GM21367 (cell line): ENCODE results near the gene PCDHGC3.
A peak's percentile ranks its signal among the peaks of the same experiment; 100 is the strongest.

ENCODE experiments used
- ATAC-seq: cut with Tn5 transposase; IDR thresholded peaks from one replicate; pipeline ENCODE4 v1.9.1; 2021; ENCODE audit not compliant: unreplicated experiment

PCDHGC3 gene

DNA sequence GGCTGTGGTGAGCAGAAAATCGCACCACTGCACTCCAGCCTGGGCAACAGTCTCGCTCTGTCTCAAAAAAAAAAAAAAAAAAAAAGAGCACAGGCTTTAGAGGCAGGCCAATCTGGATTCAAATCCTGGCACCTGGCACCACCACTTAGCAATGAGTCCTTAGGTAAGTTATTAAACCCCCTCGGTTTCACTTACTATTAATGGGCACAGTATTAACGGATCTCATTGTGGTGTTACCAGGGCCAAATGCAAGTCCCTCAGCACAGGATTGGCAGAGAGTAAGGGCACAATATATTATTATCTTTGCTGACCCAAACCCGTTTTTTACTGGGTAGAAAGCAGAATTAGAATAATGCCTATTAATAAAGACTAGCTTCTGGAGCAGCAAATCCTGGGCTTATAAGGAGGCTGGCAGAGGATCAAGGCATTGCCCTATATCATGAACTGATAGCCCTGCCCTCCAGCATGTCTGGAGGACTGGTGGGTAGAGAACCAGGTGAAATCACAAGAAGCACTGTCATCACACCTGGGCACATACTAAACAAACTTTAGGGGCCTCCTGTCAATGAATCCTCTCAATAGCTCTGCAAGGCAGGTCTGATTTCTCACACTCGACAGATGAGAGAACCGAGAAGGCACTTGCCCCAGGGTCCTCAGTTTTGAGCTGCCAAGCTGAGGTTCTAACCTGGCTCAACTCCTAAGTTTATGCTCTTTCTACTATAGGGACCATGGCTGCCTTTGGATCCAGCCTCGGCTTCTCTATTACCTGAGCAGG, 30.8 kb downstream of the PCDHGC3 start:
- ATAC-seq = no peak

DNA sequence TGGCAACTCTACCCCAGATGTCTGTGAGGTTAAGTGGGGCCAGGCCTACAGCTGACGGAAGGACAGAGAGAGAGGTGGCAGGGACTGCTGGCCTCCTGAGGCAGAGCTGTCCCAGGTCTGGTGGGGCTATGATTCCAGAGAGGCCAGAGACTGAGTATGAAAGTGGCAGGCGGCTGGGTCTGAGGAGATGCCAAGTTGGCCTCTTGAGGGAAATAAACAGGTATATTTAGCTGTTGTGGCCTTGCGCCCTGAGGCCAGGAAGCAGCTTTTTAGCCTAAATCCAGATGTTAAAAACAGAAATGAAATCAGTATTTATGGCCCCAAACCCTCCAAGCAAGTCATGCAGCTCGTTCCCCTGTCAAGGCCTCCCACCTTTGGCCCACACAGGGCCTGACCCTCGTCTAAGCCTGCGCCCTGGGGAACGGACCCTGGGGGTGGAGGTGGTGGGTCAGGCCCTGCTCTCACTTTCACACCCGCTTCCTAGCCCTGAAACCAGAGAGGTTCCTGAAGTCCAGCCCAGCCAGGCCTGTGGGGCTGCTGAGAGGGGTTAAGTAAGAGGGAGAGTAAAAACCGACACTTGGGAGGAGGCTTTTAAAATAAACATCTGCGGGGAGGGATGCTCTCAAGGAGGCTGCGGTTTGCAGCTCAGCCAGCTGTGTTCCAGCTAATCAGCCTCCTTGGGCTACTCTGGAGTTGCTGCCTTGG, 31.8 kb downstream of the PCDHGC3 start:
- ATAC-seq = no peak

DNA sequence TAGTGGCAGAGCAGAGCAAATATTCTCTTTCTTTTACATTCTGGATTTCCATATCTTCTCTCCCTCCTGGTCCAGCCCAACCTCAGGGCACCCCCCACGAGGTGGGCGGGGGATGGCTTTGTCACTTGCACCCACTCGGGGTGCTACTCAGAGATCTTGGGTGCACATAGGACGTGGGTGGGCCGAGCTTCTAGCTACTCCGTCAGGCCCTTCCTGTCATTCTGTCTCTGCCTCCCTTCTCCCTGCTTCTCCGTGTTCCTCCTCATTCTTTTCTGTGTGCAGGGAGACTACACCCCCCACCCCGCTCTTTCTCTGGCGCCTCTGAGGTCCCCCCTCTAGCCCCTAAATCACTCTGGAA, 32.7 kb downstream of the PCDHGC3 start:
- ATAC-seq = no peak

DNA sequence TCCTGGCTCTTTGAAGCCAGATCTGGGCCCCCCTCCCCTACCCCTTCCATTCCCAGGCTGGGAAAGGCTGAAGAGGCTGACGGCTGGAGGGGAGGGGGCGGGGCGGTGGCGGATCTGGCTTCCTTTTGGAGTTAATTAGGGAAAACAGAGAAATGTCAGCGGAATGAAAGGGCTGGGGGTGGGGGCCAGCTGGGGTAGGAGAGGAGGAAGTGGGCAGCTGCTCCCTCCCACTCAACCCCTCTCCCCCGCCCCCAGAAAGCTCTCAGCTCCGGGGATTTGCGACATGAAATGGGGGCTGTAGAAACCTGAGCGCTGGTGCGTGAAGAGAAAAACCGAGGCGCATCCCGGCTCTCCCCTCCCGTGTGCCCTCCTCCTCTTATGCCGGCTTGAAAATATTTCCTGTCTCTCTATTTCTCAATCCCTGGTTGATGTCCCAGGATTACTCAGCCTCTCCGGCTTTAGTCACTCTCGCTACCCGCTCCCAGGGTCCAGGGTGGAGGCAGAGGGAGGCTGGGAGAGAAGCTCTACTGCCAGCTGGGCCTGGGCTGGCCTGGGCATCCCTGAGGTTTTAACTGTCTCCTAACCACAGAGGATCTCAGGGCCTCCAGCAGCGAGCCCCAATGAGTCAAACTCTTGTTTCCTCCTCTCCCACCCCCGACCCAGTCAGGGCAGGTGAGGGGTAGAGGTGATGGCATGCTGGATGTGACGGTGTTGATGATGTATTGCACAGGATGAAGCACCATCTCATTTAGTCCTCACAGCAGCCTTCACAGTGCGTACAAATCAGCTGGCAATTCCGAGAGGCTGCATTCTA, 33.2 kb downstream of the PCDHGC3 start:
- no peak for ATAC-seq

DNA sequence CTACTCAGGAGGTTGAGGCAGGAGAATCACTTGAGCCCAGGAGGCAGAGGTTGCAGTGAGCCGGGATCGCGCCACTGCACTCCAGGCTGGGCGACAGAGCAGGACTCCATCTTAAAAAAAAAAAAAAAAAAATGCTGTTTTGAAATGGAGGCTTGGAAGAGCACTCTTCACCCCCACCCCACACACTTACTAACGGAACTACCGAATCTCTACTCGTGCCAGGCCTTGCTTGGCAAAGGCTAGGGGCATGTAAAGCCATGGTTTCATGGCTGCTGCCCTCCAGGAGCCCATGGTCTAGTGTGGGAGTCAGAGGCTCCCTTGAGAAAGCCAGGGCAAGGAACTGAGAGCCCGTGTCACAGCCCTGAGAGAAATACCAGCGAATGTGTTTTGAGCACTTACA, 34.4 kb downstream of the PCDHGC3 start:
- ATAC-seq = no peak

DNA sequence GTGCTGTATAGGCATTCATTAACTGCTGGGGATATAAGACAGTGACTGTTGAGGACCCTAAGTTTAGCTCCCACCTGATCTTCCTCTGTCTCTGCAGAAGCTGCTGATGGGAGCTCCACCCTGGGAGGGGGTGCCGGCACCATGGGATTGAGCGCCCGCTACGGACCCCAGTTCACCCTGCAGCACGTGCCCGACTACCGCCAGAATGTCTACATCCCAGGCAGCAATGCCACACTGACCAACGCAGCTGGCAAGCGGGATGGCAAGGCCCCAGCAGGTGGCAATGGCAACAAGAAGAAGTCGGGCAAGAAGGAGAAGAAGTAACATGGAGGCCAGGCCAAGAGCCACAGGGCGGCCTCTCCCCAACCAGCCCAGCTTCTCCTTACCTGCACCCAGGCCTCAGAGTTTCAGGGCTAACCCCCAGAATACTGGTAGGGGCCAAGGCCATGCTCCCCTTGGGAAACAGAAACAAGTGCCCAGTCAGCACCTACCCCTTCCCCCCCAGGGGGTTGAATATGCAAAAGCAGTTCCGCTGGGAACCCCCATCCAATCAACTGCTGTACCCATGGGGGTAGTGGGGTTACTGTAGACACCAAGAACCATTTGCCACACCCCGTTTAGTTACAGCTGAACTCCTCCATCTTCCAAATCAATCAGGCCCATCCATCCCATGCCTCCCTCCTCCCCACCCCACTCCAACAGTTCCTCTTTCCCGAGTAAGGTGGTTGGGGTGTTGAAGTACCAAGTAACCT, 35.3 kb downstream of the PCDHGC3 start:
- ATAC-seq = peak; percentile 35

DNA sequence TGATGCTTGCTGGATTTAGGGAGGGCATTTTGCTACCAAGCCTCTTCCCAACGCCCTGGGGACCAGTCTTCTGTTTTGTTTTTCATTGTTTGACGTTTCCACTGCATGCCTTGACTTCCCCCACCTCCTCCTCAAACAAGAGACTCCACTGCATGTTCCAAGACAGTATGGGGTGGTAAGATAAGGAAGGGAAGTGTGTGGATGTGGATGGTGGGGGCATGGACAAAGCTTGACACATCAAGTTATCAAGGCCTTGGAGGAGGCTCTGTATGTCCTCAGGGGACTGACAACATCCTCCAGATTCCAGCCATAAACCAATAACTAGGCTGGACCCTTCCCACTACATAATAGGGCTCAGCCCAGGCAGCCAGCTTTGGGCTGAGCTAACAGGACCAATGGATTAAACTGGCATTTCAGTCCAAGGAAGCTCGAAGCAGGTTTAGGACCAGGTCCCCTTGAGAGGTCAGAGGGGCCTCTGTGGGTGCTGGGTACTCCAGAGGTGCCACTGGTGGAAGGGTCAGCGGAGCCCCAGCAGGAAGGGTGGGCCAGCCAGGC, 36.1 kb downstream of the PCDHGC3 start:
- no peak for ATAC-seq

DNA sequence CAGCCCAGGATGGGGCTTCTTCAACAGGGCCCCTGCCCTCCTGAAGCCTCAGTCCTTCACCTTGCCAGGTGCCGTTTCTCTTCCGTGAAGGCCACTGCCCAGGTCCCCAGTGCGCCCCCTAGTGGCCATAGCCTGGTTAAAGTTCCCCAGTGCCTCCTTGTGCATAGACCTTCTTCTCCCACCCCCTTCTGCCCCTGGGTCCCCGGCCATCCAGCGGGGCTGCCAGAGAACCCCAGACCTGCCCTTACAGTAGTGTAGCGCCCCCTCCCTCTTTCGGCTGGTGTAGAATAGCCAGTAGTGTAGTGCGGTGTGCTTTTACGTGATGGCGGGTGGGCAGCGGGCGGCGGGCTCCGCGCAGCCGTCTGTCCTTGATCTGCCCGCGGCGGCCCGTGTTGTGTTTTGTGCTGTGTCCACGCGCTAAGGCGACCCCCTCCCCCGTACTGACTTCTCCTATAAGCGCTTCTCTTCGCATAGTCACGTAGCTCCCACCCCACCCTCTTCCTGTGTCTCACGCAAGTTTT, 36.7 kb downstream of the PCDHGC3 start:
- peak; percentile 27 for ATAC-seq

DNA sequence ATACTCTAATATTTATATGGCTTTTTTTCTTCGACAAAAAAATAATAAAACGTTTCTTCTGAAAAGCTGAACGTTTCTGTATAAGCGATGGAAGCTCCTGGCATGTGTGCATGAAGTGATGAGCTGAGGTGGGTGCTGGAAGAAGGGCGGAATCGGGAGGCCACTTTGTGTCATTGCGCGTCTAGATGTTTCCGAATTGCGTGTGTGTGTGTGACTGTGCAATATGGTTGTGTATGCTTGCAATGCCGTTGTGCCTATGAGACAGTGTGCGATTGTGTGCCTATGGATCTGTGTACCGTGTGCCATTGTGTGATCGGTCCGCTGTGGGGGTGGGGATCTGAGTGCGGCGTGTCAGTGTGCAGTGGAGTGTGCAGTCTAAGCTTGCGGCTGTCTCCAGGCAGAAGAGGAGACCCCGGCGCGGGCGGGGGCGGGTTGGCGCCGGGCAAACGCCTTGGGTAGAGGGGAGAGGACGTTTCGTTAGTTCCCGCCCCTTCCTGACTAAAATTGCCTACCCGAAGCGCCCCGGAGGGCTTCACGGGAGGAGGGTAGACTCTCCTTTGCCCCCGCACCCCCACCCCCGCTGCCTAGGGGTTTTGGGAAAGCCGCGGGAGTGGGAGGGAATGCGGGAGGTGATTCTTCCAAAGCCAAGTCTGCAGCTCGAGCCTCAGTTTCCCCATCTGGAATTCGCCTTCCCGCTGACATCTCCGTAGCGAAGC, 37.3 kb downstream of the PCDHGC3 start:
- no peak for ATAC-seq

DNA sequence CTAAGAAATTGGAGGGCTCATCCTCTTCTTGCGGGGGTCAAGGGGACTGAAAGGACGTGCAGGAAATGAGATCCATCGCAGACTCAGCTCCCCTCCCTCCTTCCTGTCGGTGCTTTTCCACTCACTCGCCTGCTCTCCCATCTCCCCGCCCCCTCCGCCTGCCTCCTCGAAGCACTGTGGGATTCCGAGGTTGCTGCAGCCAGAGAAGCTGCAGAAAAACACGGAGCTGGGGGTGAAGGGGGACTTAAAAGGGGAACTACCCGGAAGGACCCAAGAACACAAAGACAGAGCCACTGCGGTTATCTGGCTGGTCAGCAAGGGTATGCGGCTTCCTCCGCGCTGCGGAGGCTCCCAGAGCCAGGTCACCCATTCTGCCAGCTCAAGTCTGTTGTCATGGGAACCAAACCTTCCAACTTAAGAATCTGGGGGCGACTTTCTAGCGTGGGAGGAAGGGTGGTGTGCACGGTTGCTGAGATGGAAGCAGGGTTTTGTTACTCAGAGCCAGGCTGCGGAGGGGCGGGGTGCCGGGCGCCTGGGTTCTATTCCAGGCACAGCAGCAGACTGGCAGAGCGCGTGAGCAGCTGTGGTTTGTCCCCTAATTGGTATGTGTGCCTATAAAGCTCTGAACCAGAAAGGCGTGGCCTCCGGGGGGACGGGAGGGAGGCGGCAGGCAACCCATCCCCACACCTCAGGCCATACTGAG, 38.0 kb downstream of the PCDHGC3 start:
- ATAC-seq = peak; percentile 23

DNA sequence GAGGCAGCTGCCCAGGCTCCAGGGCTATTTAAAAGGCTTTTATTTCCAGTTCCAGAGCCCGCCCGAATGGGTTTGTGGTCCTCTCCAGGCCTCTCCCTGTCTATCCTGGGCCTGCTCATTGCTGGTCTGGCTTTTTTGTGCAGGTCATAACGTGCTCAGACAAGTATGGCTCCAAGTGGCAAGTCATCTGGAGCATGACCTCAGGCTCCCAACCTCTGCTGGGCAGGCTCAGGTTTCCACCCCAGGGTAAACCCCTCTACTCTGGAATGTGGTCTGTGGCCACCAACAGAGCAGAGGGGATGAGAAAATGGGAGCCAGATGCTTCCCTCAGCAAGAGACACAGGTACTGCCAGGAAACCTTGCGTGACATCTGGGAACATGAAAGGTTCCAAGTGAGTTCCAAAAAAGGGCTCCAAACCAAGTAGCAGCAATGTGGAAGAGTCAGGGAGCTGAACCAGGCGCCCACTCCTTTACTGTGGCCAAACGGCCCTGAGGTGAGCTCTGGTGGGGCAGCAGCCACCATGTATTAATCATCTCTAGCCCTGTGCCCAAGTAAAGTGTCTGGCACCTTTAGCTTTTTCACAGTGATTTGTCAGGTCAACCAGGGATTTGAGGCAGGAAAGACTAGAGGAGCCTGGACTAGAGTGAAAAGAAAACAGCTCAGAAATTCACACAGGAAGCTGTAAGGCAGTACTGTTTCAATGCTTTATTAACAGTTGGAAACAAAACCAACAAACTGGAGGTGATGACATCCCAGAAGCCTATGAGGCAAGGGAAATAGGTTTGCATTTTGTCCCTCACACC, 38.8 kb downstream of the PCDHGC3 start:
- peak; percentile 1 for ATAC-seq

DNA sequence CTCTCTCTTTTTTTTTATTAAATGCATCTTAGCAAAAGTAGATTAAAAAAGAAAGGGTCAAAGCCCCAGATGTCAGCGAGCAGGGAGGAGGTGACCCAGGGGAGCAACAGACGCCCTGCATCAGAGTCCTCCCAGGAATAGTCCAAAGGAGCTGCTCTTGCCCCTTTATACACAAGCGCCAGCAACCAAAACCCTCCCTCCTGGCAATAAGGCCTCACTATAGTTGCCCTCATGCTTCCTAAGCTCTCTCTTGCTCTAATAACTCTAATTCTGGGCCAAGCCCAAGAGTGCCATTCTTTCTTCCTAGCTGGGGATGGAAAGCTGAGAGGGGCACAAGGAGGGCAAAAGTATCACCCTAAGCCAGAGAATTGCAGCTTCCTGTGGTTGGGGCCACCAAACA, 39.4 kb downstream of the PCDHGC3 start:
- no peak for ATAC-seq

DNA sequence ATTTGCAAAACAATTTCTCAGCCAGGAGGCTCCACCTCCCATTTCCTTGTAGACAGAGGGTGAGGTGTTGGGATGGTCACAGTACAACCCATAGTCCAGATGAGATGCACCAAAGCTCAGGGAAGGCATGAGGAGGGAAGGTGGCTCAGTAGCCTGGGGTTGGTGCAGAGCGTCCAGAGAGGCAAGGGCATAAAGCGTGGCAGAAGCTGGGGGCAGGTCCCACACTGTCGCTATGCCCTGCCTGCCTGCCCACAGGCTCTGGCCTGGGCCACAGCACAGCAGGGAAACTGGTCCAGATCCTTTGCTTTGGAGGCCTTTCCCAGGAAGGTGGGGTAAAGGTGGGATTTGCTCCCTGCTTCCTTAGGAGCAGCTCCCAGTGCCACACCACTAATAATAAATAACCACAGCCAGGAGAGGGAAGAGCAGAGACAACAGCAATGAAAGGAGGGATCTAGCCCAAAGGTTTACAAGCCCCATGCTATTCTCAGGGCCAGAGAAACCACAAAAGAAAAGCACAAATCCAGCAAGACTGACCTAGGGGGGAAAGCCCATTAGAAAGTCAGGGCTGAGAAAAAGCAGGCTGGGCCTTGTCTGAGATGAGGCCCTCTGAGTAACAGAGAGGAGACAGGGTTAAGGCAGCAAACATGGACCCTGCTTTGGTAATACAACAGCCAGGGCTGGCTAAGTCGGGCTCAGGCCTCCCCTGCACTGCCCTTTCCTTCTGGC, 40.3 kb downstream of the PCDHGC3 start:
- no peak for ATAC-seq

DNA sequence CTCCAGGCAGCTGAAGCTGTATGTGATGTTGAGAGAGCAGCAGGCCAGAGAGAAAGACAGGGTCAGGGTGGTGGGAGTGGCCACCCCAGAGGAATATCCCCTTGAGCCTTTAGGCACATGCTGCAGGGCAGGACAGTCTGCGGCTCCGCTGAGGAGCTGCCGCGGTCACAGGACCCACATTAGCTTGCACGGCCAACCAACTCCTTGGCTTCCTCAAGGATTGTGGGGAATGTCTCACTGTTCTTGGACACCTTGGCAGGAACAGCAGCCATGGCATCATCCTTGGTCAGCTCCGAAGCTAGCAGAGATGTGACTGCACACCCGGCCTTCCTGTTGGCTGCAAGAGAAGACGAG, 40.9 kb downstream of the PCDHGC3 start:
- no peak for ATAC-seq

DNA sequence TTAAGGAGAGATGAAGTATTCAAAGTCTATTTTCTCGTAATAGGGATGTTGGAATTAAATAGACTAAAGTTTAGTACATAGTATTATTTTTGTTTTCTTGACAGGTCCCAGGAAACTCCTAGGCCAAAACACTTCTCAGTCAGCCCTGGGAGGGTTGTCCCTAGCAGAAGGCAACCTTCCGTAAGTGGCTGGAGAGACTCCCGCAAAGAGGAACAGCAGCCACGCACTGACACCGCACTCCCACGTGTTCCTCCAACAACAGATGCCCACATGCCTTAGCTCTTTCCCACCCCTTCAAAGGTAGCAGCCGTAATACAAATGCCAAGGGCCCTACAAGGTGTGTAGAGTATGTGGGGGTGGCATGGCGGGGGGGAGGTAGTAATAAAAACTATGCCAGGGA, 41.5 kb downstream of the PCDHGC3 start:
- no peak for ATAC-seq

DNA sequence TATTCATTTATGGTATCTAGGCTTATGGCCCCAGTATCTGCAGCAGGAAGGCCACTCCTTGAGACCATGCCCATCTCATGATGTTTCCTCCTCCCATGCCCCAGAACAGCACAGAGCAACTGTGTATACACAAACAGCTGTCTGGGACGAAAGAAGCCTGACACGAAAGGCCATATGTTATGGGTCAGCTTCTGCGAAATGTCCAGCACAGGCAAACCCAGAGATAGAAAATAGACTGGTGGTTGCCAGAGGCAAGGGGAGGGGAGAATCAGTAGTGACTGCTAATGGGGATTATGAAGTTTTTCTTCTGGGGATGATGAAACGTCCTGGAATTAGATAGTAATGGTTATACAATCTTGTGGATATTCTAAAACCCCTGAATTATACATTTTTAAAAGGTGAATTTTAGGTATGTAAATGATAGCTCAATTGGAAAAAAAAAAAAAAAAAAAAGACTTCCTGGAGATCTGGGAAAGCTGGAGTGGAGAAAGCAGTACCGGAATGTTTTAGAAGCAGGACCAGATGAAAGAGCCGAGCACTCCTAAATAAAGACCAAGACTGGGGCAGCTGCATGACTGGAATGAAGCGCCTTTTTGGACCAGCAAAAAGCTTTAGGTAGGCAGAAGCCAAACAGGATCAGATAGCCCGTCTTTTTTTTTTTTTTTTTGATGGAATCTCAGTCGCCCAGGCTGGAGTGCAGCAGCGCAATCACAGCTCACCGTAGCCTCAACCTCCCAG, 42.3 kb downstream of the PCDHGC3 start:
- ATAC-seq = no peak

DNA sequence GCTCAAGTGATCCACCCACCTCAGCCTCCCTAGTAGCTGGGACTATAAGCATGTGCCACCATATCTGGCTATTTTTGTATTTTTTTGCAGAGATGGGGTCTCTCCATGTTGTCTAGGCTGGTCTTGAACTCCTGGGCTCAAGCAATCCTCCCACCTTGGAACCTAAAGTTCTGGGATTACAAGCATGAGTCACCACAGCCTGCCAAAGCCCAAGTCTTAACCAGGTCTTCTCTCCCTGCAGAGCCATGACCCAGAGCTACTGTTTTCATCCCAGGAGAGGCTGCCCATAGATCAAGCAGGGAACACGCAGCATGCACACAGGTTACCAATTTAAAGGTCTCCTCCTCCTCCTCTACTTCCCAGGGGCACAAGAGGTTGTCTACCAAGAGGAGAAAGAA, 42.9 kb downstream of the PCDHGC3 start:
- ATAC-seq = no peak
